OCI-LY3 (cell line): Measurements from ENCODE around the gene CHST1.

Source experiments
- H2AFZ ChIP-seq: fragments of 200-600, 300-600 bp; shearing (Covaris generic); 2 replicates; pipeline ENCODE4 v1.6.0; 2014; ENCODE audit warnings: antibody characterized with exemption, low read depth, low read length
- H3K27ac ChIP-seq: fragments of 200-600, 300-600 bp; sonication (generic); 2 replicates; pipeline ENCODE4 v1.5.1; 2014; ENCODE audit warnings: mild to moderate bottlenecking, low read length, moderate library complexity, mixed read lengths
- H3K27me3 ChIP-seq: fragments of 200-600, 300-600 bp; sonication (generic); 2 replicates; pipeline ENCODE4 v1.6.1; 2014; ENCODE audit warnings: low read depth, low read length, mixed read lengths
- H3K36me3 ChIP-seq: fragments of 200-600, 300-600 bp; sonication (generic); replicated peaks from 2 replicates; pipeline ENCODE3; 2014; ENCODE audit warnings: low read depth, low read length, mixed read lengths
- H3K4me1 ChIP-seq: fragments of 300-600, 200-600 bp; sonication (generic); 2 replicates; pipeline ENCODE4 v1.6.1; 2014; ENCODE audit warnings: low read length, mixed read lengths
- H3K4me2 ChIP-seq: fragments of 200-600, 300-600 bp; sonication (generic); 2 replicates; pipeline ENCODE4 v1.6.1; 2014; ENCODE audit warnings: low read length, mixed read lengths
- H3K4me3 ChIP-seq: fragments of 300-600, 200-600 bp; sonication (generic); 2 replicates; pipeline ENCODE4 v1.5.1; 2014; ENCODE audit warnings: antibody characterized with exemption, mild to moderate bottlenecking, low read length, moderate library complexity
- H3K79me2 ChIP-seq: fragments of 300-600, 200-600 bp; shearing (Covaris generic); 2 replicates; pipeline ENCODE4 v1.6.1; 2014; ENCODE audit warnings: mild to moderate bottlenecking, low read length, mixed read lengths
- H3K9ac ChIP-seq: fragments of 300-600, 200-600 bp; shearing (Covaris generic); 2 replicates; pipeline ENCODE4 v1.6.0; 2014; ENCODE audit warnings: mild to moderate bottlenecking, low read length, moderate library complexity
- H3K9me3 ChIP-seq: fragments of 200-600, 300-600 bp; shearing (Covaris generic); 2 replicates; pipeline ENCODE4 v1.6.1; 2014; ENCODE audit warnings: low read length, mixed read lengths; ENCODE audit not compliant: insufficient read depth
- H4K20me1 ChIP-seq: fragments of 200-600, 300-600 bp; sonication (generic); 2 replicates; pipeline ENCODE4 v1.6.1; 2016; ENCODE audit warnings: low read length, mixed read lengths; ENCODE audit not compliant: insufficient read depth
- CTCF ChIP-seq: fragments of 200-600, 300-600 bp; sonication (generic); IDR thresholded peaks from 2 replicates; pipeline ENCODE4 v1.5.1; 2014; ENCODE audit warnings: antibody characterized with exemption, low read length, low read depth
- EZH2phosphoT487 ChIP-seq: fragments of 200-600 bp; shearing (Covaris generic); IDR thresholded peaks from 2 replicates; pipeline ENCODE4 v1.6.1; 2018; ENCODE audit warnings: antibody characterized with exemption, mixed run types, low read depth

CHST1 gene

GRCh38 chr11:45603946-45604682 is 61.3 kb downstream of the CHST1 start:
- Histone ChIP-seq H4K20me1 (no peaks in the 10 kb centered on the region), H3K27ac (no peak overlapping the region), H3K9me3 (no peaks in the 10 kb centered on the region), H2AFZ (no peak overlapping the region), H3K4me2 (no peak overlapping the region), H3K79me2 (no peaks in the 10 kb centered on the region), H3K27me3 (peaks cover 19% of the 10 kb centered on the region), H3K4me3 (no peak overlapping the region), H3K4me1 (no peaks in the 10 kb centered on the region), H3K9ac (no peak overlapping the region), H3K36me3 (no peaks in the 10 kb centered on the region)
- TF ChIP-seq CTCF: no peak
- no peak for TF ChIP-seq EZH2phosphoT487

- Histone ChIP-seq H3K79me2 (no peaks in the 10 kb centered on the region), H3K27ac (no peak overlapping the region), H3K27me3 (peaks cover 41% of the 10 kb centered on the region), H3K4me2 (no peak overlapping the region), H2AFZ (no peak overlapping the region), H3K4me1 (no peaks in the 10 kb centered on the region), H4K20me1 (no peaks in the 10 kb centered on the region), H3K9ac (no peak overlapping the region), H3K4me3 (no peak overlapping the region), H3K9me3 (no peaks in the 10 kb centered on the region), H3K36me3 (no peaks in the 10 kb centered on the region)
- TF ChIP-seq CTCF (no peak), EZH2phosphoT487 (no peak)
Measured at GRCh38 chr11:45599161-45599943, 66.1 kb downstream of the CHST1 start.
